CD4-positive, alpha-beta T cell treated with Interferon alpha-2 for 1 hour (primary cell): Measurements from ENCODE around the gene PIWIL1.

Experiments
- DNase-seq, 2 donors: peaks; one replicate each; pipeline ENCODE4 v3.0.0-alpha.2; 2020 to 2022

Gene PIWIL1

DNA sequence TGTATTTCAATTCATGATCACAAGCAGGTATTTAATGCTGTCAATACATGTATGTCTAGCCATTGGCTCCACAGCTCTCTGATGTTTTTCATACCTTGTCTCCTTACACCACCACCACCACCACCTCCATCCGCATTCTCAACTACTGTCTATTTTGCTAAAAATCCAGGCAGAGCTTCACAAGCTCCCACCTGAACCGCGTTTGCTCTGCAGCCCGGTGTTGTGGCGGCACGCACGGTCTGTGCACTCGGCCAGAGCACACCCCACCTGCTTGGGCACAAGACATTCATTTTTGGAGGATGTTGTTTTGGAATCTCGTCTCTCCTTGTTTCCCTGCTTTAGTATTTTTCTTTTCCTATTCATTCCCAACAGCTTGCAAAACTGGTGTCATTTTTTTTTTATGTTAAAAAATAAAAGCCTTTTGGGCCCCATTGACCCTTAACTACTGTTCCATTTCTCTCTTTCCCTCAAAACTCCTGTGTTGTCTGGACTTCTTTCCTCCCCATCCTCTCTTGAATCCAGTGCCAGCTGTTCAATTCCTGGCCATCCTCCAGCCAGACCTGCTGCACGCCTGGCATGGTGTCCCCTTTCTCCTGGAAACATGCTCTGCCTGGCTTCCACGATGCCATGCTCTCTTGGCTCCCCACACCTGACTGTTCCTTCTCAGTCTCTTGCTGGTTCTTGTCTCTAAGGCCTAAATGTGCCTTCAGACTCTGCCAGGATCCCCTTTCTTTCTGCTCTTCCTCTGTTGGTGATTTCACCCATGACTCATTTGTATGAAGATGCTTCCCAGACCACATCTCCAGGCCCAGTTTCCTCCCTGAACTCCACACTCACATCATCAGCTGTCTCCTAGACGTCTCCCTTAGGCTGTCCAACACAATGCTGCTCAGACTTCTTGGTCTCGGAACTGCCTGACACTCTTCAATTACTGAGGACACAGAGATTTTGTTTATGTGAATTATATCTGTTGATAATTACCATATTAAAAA is 37.9 kb downstream of the PIWIL1 start:
- DNase-seq: no peak

DNA sequence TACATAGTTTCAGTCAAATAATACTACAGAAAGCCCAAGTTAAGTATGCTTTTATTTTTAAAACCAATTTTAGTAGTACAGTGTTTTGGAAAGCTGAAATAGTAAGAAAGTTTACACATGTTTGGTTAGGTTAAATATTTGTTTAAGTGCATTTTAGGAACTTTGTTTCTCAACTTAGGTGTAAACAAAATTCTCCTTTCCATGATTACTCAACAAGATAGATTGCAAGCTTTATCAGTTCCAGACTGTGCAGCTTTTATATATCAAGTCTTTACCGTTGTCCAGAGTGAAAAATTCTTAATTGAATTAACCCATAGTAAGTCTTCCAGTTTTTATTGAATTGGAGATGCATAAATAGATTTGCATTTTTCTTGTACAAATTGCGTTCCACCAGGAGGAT is 45.1 kb downstream of the PIWIL1 start:
- no peak for DNase-seq

DNA sequence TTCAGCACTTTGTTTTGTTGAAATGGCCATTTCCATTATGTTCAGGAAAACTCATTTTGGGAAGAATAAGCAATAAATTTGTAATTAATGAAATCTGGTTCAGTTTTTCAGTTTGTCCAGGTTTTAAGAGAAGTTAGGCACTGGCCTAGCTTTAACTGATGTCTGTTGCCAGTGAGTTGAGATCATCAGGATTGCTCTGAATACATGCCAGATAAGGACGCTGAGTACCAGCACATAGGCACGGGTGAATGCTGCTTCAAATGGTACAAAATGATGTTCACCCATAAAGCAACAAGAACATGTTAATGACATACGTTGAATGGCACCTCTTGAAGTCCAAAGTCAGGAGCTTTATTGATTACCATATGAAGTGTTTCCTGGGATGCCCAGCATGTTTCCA is 46.5 kb downstream of the PIWIL1 start:
- no peak for DNase-seq

DNA sequence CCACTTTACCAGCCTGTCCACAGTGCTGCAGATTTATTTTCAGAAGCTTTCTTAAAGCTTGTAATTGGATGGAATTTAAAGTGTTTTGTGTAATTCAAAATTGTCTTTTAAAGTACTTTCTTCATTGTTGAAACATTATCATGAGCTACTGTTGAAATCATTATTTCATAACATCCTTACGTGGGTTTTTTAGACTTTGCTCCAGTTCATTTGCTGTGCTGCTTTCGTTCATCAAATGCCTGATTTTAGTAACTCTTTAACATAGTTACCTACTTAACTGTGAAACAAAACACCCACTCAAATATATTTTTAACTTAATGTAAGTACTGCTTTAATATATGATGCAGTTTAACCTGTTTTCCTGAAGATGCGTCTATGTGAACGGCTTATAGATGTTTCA is 47.5 kb downstream of the PIWIL1 start:
- no peak for DNase-seq

DNA sequence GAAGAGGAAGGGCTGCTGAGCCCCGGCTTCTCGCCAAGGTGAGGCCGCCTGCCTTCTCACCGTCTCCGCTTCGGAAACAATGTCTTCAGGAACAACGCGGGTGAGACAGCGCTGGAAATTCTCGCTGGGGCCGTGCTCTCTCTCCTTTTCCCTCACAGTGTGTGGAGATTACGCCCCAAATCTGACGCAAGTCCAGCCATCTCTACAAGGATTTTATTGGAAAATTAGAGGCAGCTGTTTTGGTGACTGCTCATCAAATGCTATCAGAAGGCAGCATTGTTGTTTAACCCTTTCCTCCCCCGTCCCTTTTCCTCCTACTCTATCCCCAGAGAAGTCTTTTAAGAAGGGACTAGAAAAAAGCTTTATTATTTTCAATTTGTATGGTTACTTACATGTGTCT is 53.5 kb downstream of the PIWIL1 start:
- no peak for DNase-seq

DNA sequence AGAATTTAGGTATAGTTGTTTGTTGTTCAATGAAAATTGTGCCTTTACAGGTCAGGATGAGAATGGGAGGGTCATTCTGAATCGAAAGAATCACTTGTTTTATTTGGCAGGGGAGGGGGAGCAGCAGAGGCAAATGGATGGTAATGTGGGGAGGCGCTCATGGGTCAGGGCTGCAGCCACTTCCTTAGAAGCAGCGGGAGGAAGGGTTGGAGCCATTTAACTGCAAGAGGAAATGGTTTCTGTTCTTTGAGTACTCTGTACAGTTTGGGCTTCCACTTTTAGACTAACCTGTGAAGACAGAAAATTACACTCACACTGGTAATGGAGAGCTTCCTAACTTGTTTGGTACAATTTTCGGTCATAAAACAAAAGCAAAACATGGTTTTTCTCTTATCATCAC is 57.2 kb downstream of the PIWIL1 start:
- no peak for DNase-seq

DNA sequence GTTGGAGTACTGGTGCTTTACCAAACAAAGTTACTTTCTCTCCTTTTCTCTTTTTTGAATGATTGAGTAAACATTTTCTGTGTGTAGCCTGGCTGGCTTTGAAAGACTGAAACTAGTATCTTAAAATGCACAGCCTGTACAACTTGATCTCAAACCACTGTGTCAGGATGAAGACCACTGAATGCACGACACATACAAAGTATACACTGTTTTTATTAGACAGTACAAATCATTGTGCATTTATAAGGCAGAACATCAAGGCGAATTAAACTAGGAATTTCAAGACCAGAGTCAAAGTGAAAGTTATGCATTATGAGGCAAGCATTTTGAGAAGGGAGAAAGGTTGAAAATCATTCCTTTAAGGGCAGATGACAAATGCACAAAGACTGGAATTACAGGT is 59.0 kb downstream of the PIWIL1 start:
- DNase-seq: no peak

DNA sequence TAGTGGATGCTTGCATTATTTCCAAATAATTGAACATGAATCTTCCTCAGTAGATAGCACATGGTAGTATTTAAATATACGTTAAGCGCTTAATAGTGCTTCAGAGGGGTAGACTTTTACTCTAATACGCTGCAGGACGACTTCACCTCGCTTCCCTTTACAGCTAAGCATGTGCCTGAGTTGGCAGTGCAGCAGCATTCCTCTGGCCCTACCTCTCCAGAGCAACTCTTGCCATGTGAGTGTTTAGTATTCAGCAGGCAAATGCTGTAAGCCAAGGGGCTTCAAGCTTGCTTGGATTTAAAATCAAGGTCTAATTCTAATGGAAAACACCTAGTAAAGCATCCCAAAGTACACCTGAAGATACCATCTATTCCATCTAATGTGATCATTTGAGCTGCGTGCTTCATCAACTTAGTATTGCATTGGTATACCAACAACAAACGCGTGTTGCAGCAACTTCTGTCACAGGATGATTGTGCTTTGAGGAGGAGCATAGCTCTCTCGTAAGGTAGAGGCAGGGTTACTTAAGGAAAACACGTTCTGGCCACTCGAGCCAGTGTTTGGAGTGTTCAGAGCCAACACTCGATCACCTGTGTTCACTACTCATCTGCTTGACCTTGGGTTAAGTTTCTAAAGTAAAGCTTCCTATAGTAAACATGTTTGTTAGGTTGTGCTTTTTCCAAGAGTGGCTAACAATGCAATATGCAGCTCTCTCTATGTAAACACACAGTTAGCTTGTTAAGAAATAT is 60.6 kb downstream of the PIWIL1 start:
- no peak for DNase-seq

DNA sequence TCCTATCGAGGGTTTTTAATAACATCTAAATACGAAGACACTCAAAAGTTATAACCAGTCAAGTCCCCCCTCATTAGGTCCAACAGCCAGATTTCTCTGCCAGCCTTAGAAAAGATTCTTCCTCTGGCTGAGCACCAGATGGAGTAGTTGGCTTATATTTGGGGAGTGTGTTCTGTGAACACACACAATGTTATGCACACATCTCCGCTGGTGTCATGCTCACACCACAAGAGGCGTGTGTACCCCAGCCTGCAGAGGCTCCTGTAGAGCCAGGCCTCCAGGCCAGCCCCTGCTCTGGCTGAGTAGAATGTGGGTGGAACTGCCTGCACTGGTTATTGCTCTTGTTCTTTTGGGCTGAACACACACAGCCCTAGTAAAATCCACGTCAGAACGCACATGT is 64.0 kb downstream of the PIWIL1 start:
- no peak for DNase-seq

DNA sequence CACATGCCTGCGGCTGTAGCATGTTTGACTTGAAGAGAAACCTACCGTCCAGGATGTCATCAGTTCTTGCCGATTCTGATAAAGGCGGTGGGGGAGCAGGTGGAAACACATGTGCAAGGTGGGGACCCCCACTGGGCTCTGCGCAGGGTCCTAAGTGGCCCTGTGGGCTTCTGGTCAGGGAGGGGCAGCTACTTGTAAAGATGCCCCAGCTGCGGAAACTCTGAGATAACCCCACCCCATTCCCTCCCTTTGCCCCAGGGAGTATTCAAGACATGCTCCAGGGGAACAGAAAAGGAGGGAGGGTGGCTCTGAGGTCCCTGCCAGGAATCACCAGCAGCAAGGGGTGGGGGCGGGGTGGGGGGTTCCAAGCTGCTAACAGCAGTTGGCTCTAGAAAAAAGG is 67.6 kb downstream of the PIWIL1 start:
- no peak for DNase-seq

DNA sequence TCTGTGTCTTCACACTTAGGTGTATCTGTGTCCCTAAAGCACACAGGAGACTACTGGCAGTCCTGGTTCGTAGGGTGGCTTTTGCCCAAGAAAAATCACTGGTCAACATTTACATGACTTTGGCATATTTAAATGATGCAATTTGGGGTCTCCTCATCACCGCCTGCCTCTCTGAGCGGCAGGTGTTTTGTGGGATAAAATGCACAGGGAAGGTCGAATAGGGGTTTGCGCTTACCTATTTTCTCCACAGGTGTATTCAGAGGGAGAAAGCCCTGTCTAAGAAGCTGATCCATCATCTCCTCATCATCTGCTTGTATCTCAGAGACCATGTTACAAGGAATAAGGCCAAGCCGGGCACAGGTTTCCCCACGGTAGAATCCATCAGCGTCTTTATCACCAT is 74.7 kb downstream of the PIWIL1 start:
- no peak for DNase-seq

DNA sequence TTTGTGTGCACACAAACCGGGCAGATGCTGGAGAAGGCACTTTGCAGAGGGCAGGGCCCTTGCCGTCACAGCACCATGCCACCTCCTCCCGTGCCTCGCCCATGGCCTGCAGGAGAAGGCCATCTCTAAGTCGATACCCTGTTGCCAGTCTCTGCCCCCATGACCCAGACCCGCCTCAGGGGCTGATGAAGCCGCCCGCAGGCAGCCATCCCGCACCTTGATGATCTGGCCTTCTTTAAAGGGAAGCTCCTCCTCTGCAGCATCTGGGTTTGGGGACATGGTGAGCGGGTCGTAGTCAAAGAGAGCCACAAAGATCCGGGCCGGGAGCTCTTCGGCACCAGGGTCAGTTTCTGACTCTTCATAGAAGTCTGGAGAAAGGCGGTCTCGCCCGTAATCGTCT is 76.2 kb downstream of the PIWIL1 start:
- DNase-seq: no peak

DNA sequence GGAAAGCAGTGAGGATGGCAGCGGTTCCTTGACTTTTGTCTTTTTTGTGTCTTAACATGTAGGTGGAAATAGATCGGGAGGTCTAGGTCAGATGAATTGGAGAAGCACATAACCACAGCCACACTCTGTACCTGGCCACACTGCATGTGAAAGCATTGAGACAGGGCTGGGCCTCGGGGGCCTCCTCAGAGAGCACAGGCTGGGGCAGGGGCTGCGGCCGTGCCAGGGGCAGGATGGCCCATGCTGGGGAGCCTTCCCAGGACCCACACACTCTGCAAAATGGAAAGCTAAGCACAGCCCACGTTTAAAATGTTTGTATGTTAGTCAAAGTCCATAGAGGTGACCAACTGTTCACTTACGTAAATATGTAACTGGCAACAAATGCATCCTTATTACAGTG is 76.7 kb downstream of the PIWIL1 start:
- DNase-seq: no peak

DNA sequence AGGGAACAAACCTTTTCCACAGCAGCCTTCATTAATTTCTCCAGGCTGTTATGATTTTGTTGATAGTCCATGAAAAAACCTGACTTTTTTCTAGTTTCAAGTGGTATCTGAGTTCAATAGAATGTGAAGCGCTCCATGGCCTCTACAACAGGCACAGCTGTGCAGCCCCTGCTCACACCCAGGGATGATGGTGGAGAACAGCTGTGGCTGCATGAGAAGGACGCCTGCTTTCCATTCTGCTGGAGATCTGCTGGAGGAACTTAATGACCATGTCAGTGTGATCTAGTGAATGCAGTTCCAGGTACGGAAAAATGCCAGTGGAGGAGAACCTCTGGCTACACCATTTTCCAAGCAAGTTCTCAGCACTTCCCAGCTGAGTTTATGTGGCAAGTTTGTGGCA is 80.6 kb downstream of the PIWIL1 start:
- no peak for DNase-seq

DNA sequence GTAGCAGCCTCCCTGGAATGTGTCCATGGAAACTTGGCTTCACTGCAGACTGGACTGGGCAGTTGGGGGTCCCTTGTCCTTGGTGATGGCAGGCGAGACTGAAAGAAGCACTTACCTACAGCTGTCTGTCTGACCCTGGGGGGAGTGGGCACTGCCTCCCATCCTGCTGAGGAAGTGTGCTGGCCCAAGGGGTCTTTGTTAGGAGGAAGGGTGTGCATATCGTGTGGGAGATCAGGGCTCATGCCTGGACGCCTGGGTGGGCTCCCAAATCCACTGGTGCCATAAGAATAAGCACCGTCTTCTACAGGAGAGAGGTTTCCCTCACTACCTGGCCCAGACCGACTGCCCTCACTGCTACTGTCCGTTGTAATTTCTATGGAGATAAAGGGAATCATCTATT is 81.4 kb downstream of the PIWIL1 start:
- DNase-seq: no peak

DNA sequence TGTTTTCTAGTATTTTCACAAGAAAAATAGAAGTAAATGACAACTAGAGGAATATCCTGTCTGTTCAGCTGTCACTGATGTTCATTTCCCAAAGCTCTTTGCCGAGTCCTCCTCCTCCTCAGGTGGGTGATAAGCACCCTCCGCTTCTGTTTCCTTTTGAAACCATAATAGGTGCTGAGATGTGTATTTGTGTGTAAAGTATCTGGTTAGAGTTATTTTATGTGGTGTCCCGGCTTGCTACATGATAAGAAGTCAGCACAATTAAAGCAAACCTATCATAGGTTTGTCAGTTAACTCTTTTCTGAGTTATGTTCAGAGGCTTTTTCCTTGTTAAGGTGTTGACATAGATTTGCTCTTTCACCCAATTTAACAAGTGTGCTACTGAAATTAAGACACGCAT is 82.4 kb downstream of the PIWIL1 start:
- DNase-seq: no peak

DNA sequence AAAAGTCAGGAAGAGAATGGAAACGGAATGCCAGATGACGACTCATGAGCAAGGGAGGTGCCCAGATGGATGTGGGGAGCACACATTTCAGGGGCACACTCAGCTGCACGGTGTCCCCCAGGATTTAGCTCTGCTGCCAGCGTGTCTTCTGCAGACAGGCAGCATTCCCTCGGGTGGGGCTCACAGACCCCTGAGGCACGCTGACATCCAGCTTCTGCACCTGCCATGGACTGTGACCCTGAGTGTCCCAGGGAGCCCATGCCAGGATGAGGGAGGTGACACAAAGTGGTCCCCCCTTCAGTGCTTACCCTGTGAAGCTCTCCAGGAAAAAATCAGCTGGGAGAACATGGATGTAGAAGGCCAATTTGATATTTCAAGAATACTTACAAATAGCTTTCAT is 84.2 kb downstream of the PIWIL1 start:
- no peak for DNase-seq
